K562 (cell line): Measurements from ENCODE around the gene DDT. TPM values are rescaled to one million over a fixed set of nuclear protein-coding genes. Genes with fewer than 3 reads are reported as not detected.
"Not testable (repeated sequence)": the region's sequence is repeated elsewhere in the genome, so short reads cannot be mapped to it uniquely, and the experiment has no call there.

Source experiments
- ATAC-seq: fragments of 200-7000 bp; cut with Tn5 transposase; 3 replicates; pipeline ENCODE4 v1.9.1; 2020; ENCODE audit warnings: moderate library complexity
- BruUV-seq: library from RNA; stranded (reverse); fragments of 400-500 nt; replicated peaks from 2 replicates; lab custom pipeline; 2021; lab: Mats Ljungman, UMichigan
- CTCF ChIA-PET: fragments of 300-600 bp; formaldehyde crosslinking; extraction: SDS; loops from one replicate; lab custom pipeline; 2021; ENCODE audit warnings: low intra/inter-chr PET ratio; lab: Yijun Ruan, JAX
- POLR2A ChIA-PET: fragments of 300-600, 350-650 bp; sonication (Branson Sonifier 250); formaldehyde crosslinking; extraction: SDS; loops from one replicate; lab custom pipeline; 2021; ENCODE audit warnings: antibody characterized with exemption, inconsistent platforms; lab: Yijun Ruan, JAX
- DNase-seq, 4 experiments: peaks; one replicate each; pipeline versions ENCODE4 v3.0.0 to v3.0.0-alpha.2; 2011 to 2018; ENCODE audit warnings: low spot score in 3 of 4, mixed read lengths in 3 of 4; ENCODE audit errors: extremely low read depth in 1 of 4
- FAIRE-seq: peaks from 2 replicates; lab custom pipeline; 2011; peaks lifted over from hg19 to GRCh38; lab: Jason Lieb, UNC
- H2AFZ ChIP-seq: 2 replicates; pipeline ENCODE4 v1.6.0; 2011; ENCODE audit warnings: low read depth, low read length, control low read depth, inconsistent platforms
- H3K27ac ChIP-seq: fragments of 200-600 bp; 3 replicates; pipeline ENCODE4 v1.8.0; 2011; ENCODE audit warnings: low read depth, mild to moderate bottlenecking, control low read depth, inconsistent platforms, low read length, moderate library complexity, mixed read lengths; ENCODE audit errors: extremely low read depth
- H3K27me3 ChIP-seq, 2 experiments: fragments of 300-600 bp in 1 of 2; 2 replicates in 1 of 2; 3 replicates in 1 of 2; pipeline versions ENCODE4 v1.6.0 to v1.8.0; 2011; ENCODE audit warnings: inconsistent platforms in 2 of 2, low read length in 2 of 2, mild to moderate bottlenecking in 1 of 2, mixed read lengths in 1 of 2, moderate library complexity in 1 of 2; ENCODE audit not compliant: control insufficient read depth in 2 of 2, insufficient read depth in 2 of 2
- H3K36me3 ChIP-seq: fragments of 300-600 bp; 3 replicates; pipeline ENCODE4 v1.8.0; 2011; ENCODE audit warnings: mild to moderate bottlenecking, low read length, inconsistent platforms; ENCODE audit not compliant: control insufficient read depth, insufficient read depth
- H3K4me1 ChIP-seq, 2 experiments: fragments of 200-600 bp in 1 of 2; replicated peaks in 1 of 2; 2 replicates in 1 of 2; 3 replicates in 1 of 2; pipeline versions ENCODE4 v1.5.1 to v1.8.0; 2011; ENCODE audit warnings: inconsistent platforms in 2 of 2, low read length in 2 of 2, mild to moderate bottlenecking in 1 of 2, mixed read lengths in 1 of 2, moderate library complexity in 1 of 2; ENCODE audit not compliant: control insufficient read depth in 2 of 2, insufficient read depth in 2 of 2
- H3K4me2 ChIP-seq: 2 replicates; pipeline ENCODE4 v1.6.1; 2011; ENCODE audit warnings: low read length, control low read depth, inconsistent platforms, mixed read lengths; ENCODE audit not compliant: insufficient read depth
- H3K4me3 ChIP-seq: fragments of 200-600 bp; sonication (generic), shearing (Covaris generic); 2 replicates; pipeline ENCODE4 v1.5.1; 2016; ENCODE audit warnings: control low read depth, inconsistent platforms
- H3K79me2 ChIP-seq: fragments of 200-600 bp; 3 replicates; pipeline ENCODE4 v1.8.0; 2011; ENCODE audit warnings: low read length, inconsistent platforms; ENCODE audit not compliant: control insufficient read depth, insufficient read depth
- H3K9ac ChIP-seq, 2 experiments: 2 replicates each; pipeline versions ENCODE4 v1.6.0 to v1.6.1; 2011; ENCODE audit warnings: low read depth in 2 of 2, low read length in 2 of 2, control low read depth in 1 of 2, inconsistent platforms in 1 of 2, mild to moderate bottlenecking in 1 of 2, mixed read lengths in 1 of 2; ENCODE audit not compliant: insufficient read depth in 1 of 2
- H3K9me1 ChIP-seq: one replicate; pipeline ENCODE4 v1.6.0; 2011; ENCODE audit warnings: inconsistent platforms, mild to moderate bottlenecking, low read length, moderate library complexity; ENCODE audit not compliant: control insufficient read depth, insufficient read depth
- H3K9me3 ChIP-seq: replicated peaks from 2 replicates; pipeline ENCODE4 v1.5.1; 2011; ENCODE audit warnings: low read depth, low read length, inconsistent platforms; ENCODE audit not compliant: control insufficient read depth, insufficient read depth
- H4K20me1 ChIP-seq: replicated peaks from 2 replicates; pipeline ENCODE4 v1.6.1; 2011; ENCODE audit warnings: low read length, inconsistent platforms, mixed read lengths; ENCODE audit not compliant: control insufficient read depth, insufficient read depth
- WGBS: fragments of 100-300 bp; shearing (Covaris generic); methylation state at CpG from one replicate; pipeline ENCODE4 v1.1.6; 2016; ENCODE audit warnings: low coverage, mixed read lengths; ENCODE audit not compliant: insufficient coverage; ENCODE audit errors: missing lambda C conversion rate; 5-methylcytosine and 5-hydroxymethylcytosine counted together
- in situ Hi-C: fragments of 300-500 bp; cut with MboI; formaldehyde crosslinking; loops from 4 replicates; pipeline ENCODE4 v1.15.0; 2018; ENCODE audit warnings: inconsistent platforms, mixed read lengths
- intact Hi-C: fragments of 100-400 bp; cut with micrococcal nuclease; formaldehyde crosslinking; loops from 2 replicates; pipeline ENCODE4 v1.14.2; 2022
- polyA plus RNA-seq, 8 experiments: library from polyadenylated mRNA; depleted of rRNA in 4 of 8; stranded (reverse) in 5 of 8; unstranded in 3 of 8; fragments of >200 nt; fragmentation: Nextera tagmentation in 2 of 8; fragmentation: Illumina TruSeq in 1 of 8; extraction: Ambion mirVana in 2 of 8; extraction: Trizol in 1 of 8; gene quantifications; 2 replicates each; pipeline versions ENCODE4 v1.2.1 to v1.2.3, GENCODE V29; 2011 to 2014; ENCODE audit warnings: inconsistent platforms in 1 of 8, missing spikeins in 1 of 8
- total RNA-seq, 7 experiments: library from RNA; depleted of rRNA in 6 of 7; stranded (reverse); fragments of >200 nt in 6 of 7; fragmentation: Illumina TruSeq in 2 of 7; extraction: Trizol in 2 of 7; gene quantifications; 2 replicates each; pipeline versions ENCODE4 v1.2.1 to v1.2.3, GENCODE V29; 2011 to 2021; ENCODE audit warnings: low replicate concordance in 1 of 7

The DDT gene
- total and polyA plus RNA-seq, 9 of the 15 experiments (the other 6 are each of a cell fraction or from before 2014, with no cell fraction given): 24.0 to 209 (median 63.2) TPM

DNA sequence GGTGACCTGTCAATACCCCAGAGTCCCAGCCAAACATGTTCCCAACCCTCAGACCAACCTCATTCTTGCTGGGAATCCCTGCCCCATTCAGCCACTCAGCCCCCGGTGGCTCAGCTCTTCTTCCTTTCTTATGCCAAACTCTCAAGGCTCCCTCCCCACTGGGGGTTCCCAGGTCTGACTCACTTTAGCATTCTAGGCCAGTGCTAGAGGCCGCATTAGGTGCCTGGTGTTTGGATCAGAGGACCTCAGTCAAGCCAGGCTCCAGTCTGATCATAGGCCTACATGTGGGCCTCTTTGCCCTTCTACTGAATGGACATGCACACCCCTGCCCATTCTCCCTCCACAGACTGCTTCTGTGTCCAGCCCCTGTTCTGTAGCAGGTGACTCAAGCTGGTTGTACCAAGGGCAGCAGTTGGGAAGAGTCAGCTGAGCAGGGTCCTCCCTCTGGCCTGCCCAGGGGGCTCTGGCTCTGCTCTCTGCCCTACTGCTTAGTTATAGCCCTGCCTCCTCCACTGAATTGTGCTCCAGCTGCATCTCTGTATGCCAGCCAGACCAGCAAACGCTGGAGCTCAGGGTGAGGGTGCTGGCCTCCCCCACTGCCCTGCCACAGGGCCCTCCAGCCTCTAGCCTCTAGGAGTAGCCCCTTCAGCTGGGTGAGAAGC lies 15.5 kb upstream of the DDT start:
- H3K4me1 ChIP-seq, in situ Hi-C loops, H3K36me3 ChIP-seq, DNase-seq, intact Hi-C loops, CTCF ChIA-PET, BruUV-seq, H3K9me1 ChIP-seq, H2AFZ ChIP-seq, H3K27ac ChIP-seq, H3K79me2 ChIP-seq, FAIRE-seq, H3K9me3 ChIP-seq, H3K4me3 ChIP-seq, ATAC-seq, H3K4me2 ChIP-seq, H3K27me3 ChIP-seq, H4K20me1 ChIP-seq, H3K9ac ChIP-seq, POLR2A ChIA-PET: not testable (repeated sequence)
- WGBS: no CpG with 5 or more reads among the region's 3 CpGs

- H3K4me3 ChIP-seq, H3K36me3 ChIP-seq, in situ Hi-C loops, ATAC-seq, H4K20me1 ChIP-seq, H3K9ac ChIP-seq, CTCF ChIA-PET, H3K9me3 ChIP-seq, POLR2A ChIA-PET, DNase-seq, FAIRE-seq, H3K9me1 ChIP-seq, H3K4me1 ChIP-seq, H3K27me3 ChIP-seq, BruUV-seq, H2AFZ ChIP-seq, H3K79me2 ChIP-seq, intact Hi-C loops, H3K4me2 ChIP-seq, H3K27ac ChIP-seq: not testable (repeated sequence)
- no CpG with 5 or more reads among the region's 4 CpGs for WGBS
These were observed 12.4 kb upstream of the DDT start for GRCh38 chr22:23986538-23987178.

DNA sequence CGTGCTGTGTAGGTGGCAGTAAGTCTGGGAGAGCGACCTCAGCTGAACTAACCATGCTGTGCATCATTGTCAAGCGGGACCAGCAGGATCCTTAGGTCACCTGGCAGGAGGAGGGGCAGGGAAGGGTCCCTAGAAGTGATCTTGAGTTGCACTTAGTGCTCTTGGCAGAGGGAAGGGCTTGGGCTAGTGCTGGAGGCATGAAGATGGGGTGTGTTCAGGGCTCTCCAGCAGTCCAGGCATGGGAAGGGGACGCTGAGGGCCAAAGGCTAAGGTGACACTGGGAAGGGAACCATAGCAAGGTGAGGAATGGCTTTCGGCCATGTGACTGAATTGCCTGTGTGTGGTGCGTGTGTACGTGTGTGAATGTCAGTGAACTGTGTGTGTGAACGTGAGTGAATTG lies 11.8 kb upstream of the DDT start:
- H4K20me1 ChIP-seq, H3K4me3 ChIP-seq, BruUV-seq, H3K9me1 ChIP-seq, FAIRE-seq, POLR2A ChIA-PET, H3K27ac ChIP-seq, ATAC-seq, intact Hi-C loops, H3K4me2 ChIP-seq, H3K9me3 ChIP-seq, H3K4me1 ChIP-seq, H2AFZ ChIP-seq, DNase-seq, H3K9ac ChIP-seq, in situ Hi-C loops, H3K79me2 ChIP-seq, H3K36me3 ChIP-seq, CTCF ChIA-PET, H3K27me3 ChIP-seq: not testable (repeated sequence)
- no CpG with 5 or more reads among the region's 8 CpGs for WGBS
